ENCODE data around the gene DLG2.

The DLG2 gene

DNA sequence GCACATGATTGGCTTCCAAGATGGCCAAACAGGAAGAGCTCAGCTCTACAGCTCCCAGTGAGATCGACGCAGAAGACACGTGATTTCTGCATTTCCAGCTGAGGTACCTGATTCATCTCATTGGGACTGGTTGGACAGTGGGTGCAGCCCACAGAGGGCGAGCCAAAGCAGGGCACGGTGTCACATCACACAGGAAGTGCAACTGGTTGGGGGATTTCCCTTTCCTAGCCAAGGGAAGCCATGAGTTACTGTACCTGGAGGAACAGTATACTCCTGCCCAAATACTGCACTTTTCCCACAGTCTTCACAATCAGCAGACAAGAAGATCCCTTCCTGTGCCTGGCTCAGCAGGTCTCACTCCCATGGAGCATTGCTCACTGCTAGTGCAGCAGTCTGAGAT is 131.2 kb downstream of the DLG2 start:
- no peak overlapping the region for H3K9ac ChIP-seq (ENCODE audit: low read length)
- H3K27ac ChIP-seq (ENCODE audit: low read length): no peak overlapping the region
- H3K4me3 ChIP-seq (ENCODE audit: low read length): no peak overlapping the region
- H3K4me2 ChIP-seq (ENCODE audit: low read length): no peak overlapping the region
- no peak overlapping the region for H2AFZ ChIP-seq (ENCODE audit: low read depth, low read length)
- H3K4me1 ChIP-seq (ENCODE audit: low read length): no peaks in the 10 kb centered on the region
- H4K20me1 ChIP-seq (ENCODE audit: insufficient read depth, low read length): no peaks in the 10 kb centered on the region
- H3K79me2 ChIP-seq (ENCODE audit: low read length): no peaks in the 10 kb centered on the region
- no peaks in the 10 kb centered on the region for H3K27me3 ChIP-seq (ENCODE audit: low read depth, low read length)
- no peaks in the 10 kb centered on the region for H3K36me3 ChIP-seq (replicated peaks; ENCODE audit: low read depth, low read length)
- no peaks in the 10 kb centered on the region for H3K9me3 ChIP-seq (ENCODE audit: insufficient read depth, low read length)
- TF ChIP-seq, protein P1, sequence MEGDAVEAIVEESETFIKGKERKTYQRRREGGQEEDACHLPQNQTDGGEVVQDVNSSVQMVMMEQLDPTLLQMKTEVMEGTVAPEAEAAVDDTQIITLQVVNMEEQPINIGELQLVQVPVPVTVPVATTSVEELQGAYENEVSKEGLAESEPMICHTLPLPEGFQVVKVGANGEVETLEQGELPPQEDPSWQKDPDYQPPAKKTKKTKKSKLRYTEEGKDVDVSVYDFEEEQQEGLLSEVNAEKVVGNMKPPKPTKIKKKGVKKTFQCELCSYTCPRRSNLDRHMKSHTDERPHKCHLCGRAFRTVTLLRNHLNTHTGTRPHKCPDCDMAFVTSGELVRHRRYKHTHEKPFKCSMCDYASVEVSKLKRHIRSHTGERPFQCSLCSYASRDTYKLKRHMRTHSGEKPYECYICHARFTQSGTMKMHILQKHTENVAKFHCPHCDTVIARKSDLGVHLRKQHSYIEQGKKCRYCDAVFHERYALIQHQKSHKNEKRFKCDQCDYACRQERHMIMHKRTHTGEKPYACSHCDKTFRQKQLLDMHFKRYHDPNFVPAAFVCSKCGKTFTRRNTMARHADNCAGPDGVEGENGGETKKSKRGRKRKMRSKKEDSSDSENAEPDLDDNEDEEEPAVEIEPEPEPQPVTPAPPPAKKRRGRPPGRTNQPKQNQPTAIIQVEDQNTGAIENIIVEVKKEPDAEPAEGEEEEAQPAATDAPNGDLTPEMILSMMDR (IDR thresholded peaks at IDR 0.05; ENCODE audit: low read depth, low read length): no peak

DNA sequence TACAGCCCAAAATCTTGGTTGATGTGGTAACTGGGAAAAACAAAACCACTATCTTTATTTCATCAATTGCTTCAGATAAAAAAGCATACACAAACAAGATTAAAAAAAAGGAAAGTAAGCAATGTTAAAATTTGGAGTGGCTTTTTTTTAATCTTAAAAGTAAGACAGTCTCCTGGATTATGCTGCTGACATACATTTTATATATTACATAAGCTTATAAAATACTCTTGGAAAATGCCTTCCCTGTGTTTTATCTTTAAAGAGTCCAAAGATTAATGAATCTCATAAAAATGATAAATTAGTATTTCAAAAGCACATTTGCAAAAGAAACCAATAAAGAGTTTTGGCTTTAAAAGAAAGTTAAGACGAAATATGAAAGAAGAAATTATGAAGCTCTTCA is 132.7 kb downstream of the DLG2 start:
- H3K27me3 ChIP-seq (ENCODE audit: low read depth, low read length): no peaks in the 10 kb centered on the region
- no peak overlapping the region for H3K4me3 ChIP-seq (ENCODE audit: low read length)
- H3K9ac ChIP-seq (ENCODE audit: low read length): no peak overlapping the region
- H3K27ac ChIP-seq (ENCODE audit: low read length): no peak overlapping the region
- TF ChIP-seq, protein P1 (IDR thresholded peaks at IDR 0.05; ENCODE audit: low read depth, low read length): no peak
- TF ChIP-seq EZH2phosphoT487 (IDR thresholded peaks at IDR 0.05; ENCODE audit: low read depth): no peak
- no peaks in the 10 kb centered on the region for H4K20me1 ChIP-seq (ENCODE audit: insufficient read depth, low read length)
- H3K79me2 ChIP-seq (ENCODE audit: low read length): no peaks in the 10 kb centered on the region
- H2AFZ ChIP-seq (ENCODE audit: low read depth, low read length): no peak overlapping the region
- no peaks in the 10 kb centered on the region for H3K36me3 ChIP-seq (replicated peaks; ENCODE audit: low read depth, low read length)
- no peaks in the 10 kb centered on the region for H3K4me1 ChIP-seq (ENCODE audit: low read length)
- no peak overlapping the region for H3K4me2 ChIP-seq (ENCODE audit: low read length)
- H3K9me3 ChIP-seq (ENCODE audit: insufficient read depth, low read length): no peaks in the 10 kb centered on the region

DNA sequence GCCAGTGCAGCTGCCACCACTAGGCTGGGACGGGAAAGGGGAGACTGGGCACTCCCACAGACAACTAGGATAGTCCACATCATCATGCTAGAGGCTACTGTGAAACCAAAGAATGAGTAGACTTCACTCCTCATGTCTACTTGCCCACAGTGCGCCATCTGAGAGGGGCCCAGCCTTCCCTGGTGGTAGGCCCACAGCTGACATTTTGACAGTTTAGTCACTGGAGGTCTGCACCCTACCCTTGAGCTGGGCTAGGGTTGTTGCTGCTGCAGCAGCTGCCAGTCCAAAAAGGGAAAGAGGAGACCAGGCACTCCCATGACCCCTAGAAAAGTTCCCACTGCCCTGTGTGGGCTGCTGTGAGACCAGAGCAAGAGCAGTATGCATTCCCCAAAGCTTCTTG is 141.2 kb downstream of the DLG2 start:
- no peak overlapping the region for H2AFZ ChIP-seq (ENCODE audit: low read depth, low read length)
- no peak overlapping the region for H3K9ac ChIP-seq (ENCODE audit: low read length)
- H3K27me3 ChIP-seq (ENCODE audit: low read depth, low read length): no peaks in the 10 kb centered on the region
- TF ChIP-seq, protein P1 (IDR thresholded peaks at IDR 0.05; ENCODE audit: low read depth, low read length): no peak
- TF ChIP-seq EZH2phosphoT487 (IDR thresholded peaks at IDR 0.05; ENCODE audit: low read depth): no peak
- H3K4me1 ChIP-seq (ENCODE audit: low read length): no peaks in the 10 kb centered on the region
- H3K27ac ChIP-seq (ENCODE audit: low read length): no peak overlapping the region
- no peak overlapping the region for H3K4me2 ChIP-seq (ENCODE audit: low read length)
- no peaks in the 10 kb centered on the region for H3K36me3 ChIP-seq (replicated peaks; ENCODE audit: low read depth, low read length)
- no peaks in the 10 kb centered on the region for H4K20me1 ChIP-seq (ENCODE audit: insufficient read depth, low read length)
- H3K9me3 ChIP-seq (ENCODE audit: insufficient read depth, low read length): 0 out of 2 replicates have a peak, but pooled peaks cover 6% of the 10 kb centered on the region
- no peak overlapping the region for H3K4me3 ChIP-seq (ENCODE audit: low read length)
- H3K79me2 ChIP-seq (ENCODE audit: low read length): no peaks in the 10 kb centered on the region

DNA sequence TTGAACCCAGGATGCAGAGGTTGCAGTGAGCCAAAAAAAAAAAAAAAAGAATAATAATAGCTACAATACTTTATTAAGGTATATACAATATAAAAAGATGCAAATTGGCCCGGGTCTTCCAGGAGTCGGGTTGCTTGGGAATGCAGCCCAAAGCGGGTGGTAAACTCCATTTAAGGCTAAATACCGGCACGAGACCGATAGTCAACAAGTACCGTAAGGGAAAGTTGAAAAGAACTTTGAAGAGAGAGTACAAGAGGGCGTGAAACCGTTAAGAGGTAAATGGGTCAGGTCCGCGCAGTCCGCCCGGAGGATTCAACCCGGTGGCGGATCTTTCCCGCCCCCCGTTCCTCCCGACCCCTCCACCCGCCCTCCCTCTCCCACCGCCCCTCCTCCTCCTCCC is 143.3 kb downstream of the DLG2 start:
- Histone ChIP-seq H3K27me3 (ENCODE audit: low read depth, low read length) (no peaks in the 10 kb centered on the region), H3K27ac (ENCODE audit: low read length) (no peak overlapping the region), H2AFZ (ENCODE audit: low read depth, low read length) (no peak overlapping the region), H3K79me2 (ENCODE audit: low read length) (no peaks in the 10 kb centered on the region), H3K4me1 (ENCODE audit: low read length) (no peaks in the 10 kb centered on the region), H3K4me3 (ENCODE audit: low read length) (no peak overlapping the region), H3K4me2 (ENCODE audit: low read length) (no peak overlapping the region), H3K36me3 (replicated peaks; ENCODE audit: low read depth, low read length) (no peaks in the 10 kb centered on the region), H3K9ac (ENCODE audit: low read length) (no peak overlapping the region), H4K20me1 (ENCODE audit: insufficient read depth, low read length) (no peaks in the 10 kb centered on the region), H3K9me3 (ENCODE audit: insufficient read depth, low read length) (0 out of 2 replicates have a peak, but pooled peaks cover 6% of the 10 kb centered on the region)
- TF ChIP-seq, protein P1 (IDR thresholded peaks at IDR 0.05; ENCODE audit: low read depth, low read length): no peak
- TF ChIP-seq EZH2phosphoT487 (IDR thresholded peaks at IDR 0.05; ENCODE audit: low read depth): no peak
